HCT116 (cell line): Measurements from ENCODE around the gene METTL15. TPM values are rescaled to one million over a fixed set of nuclear protein-coding genes. Genes with fewer than 3 reads are reported as not detected.

Experiments
- ATAC-seq: fragments of 200-7000 bp; cut with Tn5 transposase; 2 replicates; pipeline ENCODE4 v1.9.1; 2020; ENCODE audit warnings: mild to moderate bottlenecking, moderate library complexity
- BruUV-seq: library from RNA; stranded (reverse); fragments of 400-500 nt; replicated peaks from 2 replicates; lab custom pipeline; 2021; lab: Mats Ljungman, UMichigan
- CTCF ChIA-PET: fragments of 300-600 bp; sonication (Branson Sonifier 250); formaldehyde crosslinking; loops from one replicate; lab custom pipeline; 2021; ENCODE audit warnings: antibody characterized with exemption; lab: Charles Lee
- POLR2A ChIA-PET: fragments of 300-600, 350-600 bp; sonication (Branson Sonifier 250); formaldehyde crosslinking; loops from one replicate; lab custom pipeline; 2021; ENCODE audit warnings: antibody characterized with exemption; lab: Charles Lee
- RAD21 ChIA-PET, 2 experiments: fragments of 300-600 bp; sonication (Branson Sonifier 250); formaldehyde crosslinking; loops; one replicate each; lab custom pipeline; 2023; ENCODE audit warnings: low total read pairs in 2 of 2; ENCODE audit not compliant: uncharacterized antibody in 2 of 2, unreplicated experiment in 2 of 2, low non-redundant PET in 1 of 2; lab: Charles Lee
- DNase-seq: peaks from one replicate; pipeline ENCODE4 v3.0.0-alpha.2; 2010; ENCODE audit warnings: low read depth, low spot score
- H2AFZ ChIP-seq: fragments of 200-600 bp; shearing (Covaris generic), sonication (generic); 2 replicates; pipeline ENCODE4 v1.6.1; 2017; ENCODE audit warnings: low read depth, mixed run types, mixed read lengths, antibody characterized with exemption, low read length; ENCODE audit not compliant: poor library complexity, severe bottlenecking
- H3K27ac ChIP-seq: 2 replicates; pipeline ENCODE4 v1.5.1; 2012; ENCODE audit warnings: low read depth, low read length
- H3K27me3 ChIP-seq: fragments of 200-600 bp; sonication (generic); 2 replicates; pipeline ENCODE4 v1.6.1; 2016; ENCODE audit warnings: mixed run types, low read length, mixed read lengths; ENCODE audit not compliant: insufficient read depth
- H3K36me3 ChIP-seq, 2 experiments: fragments of 200-500 bp in 1 of 2; fragments of 200-600 bp in 1 of 2; sonication (Bioruptor generic) in 1 of 2; sonication (generic) in 1 of 2; 2 replicates each; pipeline versions ENCODE4 v1.5.1 to v1.6.1; 2014 to 2016; ENCODE audit warnings: low read length in 2 of 2, inconsistent platforms in 1 of 2, mixed read lengths in 1 of 2, mixed run types in 1 of 2; ENCODE audit not compliant: insufficient read depth in 2 of 2, control insufficient read depth in 1 of 2
- H3K4me1 ChIP-seq, 2 experiments: fragments of 200-600 bp in 1 of 2; sonication (generic) in 1 of 2; 2 replicates each; pipeline versions ENCODE4 v1.5.1 to v1.6.1; 2012 to 2017; ENCODE audit warnings: low read length in 2 of 2, inconsistent platforms in 1 of 2, mild to moderate bottlenecking in 1 of 2, mixed read lengths in 1 of 2, mixed run types in 1 of 2, moderate library complexity in 1 of 2; ENCODE audit not compliant: insufficient read depth in 2 of 2, control insufficient read depth in 1 of 2
- H3K4me2 ChIP-seq: fragments of 200-600 bp; sonication (generic); 2 replicates; pipeline ENCODE4 v1.6.1; 2017; ENCODE audit warnings: mixed run types, low read length, mixed read lengths
- H3K4me3 ChIP-seq, 2 experiments: fragments of 200-600 bp in 1 of 2; sonication (generic) in 1 of 2; replicated peaks in 1 of 2; 2 replicates each; pipeline ENCODE4 v1.5.1; 2011 to 2016; ENCODE audit warnings: low read length in 2 of 2, control low read depth in 1 of 2, low read depth in 1 of 2, mild to moderate bottlenecking in 1 of 2, mixed read lengths in 1 of 2, mixed run types in 1 of 2
- H3K79me2 ChIP-seq: fragments of 200-600 bp; sonication (generic); 2 replicates; pipeline ENCODE4 v1.6.1; 2017; ENCODE audit warnings: mild to moderate bottlenecking, mixed run types, low read length, moderate library complexity, mixed read lengths; ENCODE audit not compliant: insufficient read depth
- H3K9ac ChIP-seq: fragments of 200-600 bp; sonication (generic); 2 replicates; pipeline ENCODE4 v1.6.1; 2016; ENCODE audit warnings: low read length, mixed read lengths
- H3K9me2 ChIP-seq: fragments of 200-600 bp; sonication (generic), shearing (Covaris generic); 2 replicates; pipeline ENCODE4 v1.6.1; 2017; ENCODE audit warnings: mixed run types, mild to moderate bottlenecking, moderate library complexity; ENCODE audit not compliant: insufficient read depth
- H3K9me3 ChIP-seq, 2 experiments: fragments of 200-500 bp in 1 of 2; fragments of 200-600 bp in 1 of 2; sonication (Bioruptor generic) in 1 of 2; sonication (generic) in 1 of 2; 2 replicates each; pipeline ENCODE4 v1.6.1; 2014 to 2017; ENCODE audit warnings: low read length in 2 of 2, mixed read lengths in 2 of 2, inconsistent platforms in 1 of 2, low read depth in 1 of 2, mild to moderate bottlenecking in 1 of 2, mixed run types in 1 of 2, moderate library complexity in 1 of 2; ENCODE audit not compliant: control insufficient read depth in 1 of 2, insufficient read depth in 1 of 2
- H4K20me1 ChIP-seq: fragments of 200-600 bp; sonication (generic), shearing (Covaris generic); 2 replicates; pipeline ENCODE4 v1.6.1; 2017; ENCODE audit warnings: mixed run types, mild to moderate bottlenecking, moderate library complexity; ENCODE audit not compliant: insufficient read depth
- EZH2 ChIP-seq: fragments of 200-600 bp; sonication (generic); IDR thresholded peaks from 2 replicates; pipeline ENCODE4 v1.6.1; 2017; ENCODE audit warnings: antibody characterized with exemption, mixed run types
- EZH2phosphoT487 ChIP-seq: fragments of 200-600 bp; IDR thresholded peaks from 2 replicates; pipeline ENCODE4 v1.6.1; 2018; ENCODE audit warnings: antibody characterized with exemption, borderline replicate concordance
- FOSL1 ChIP-seq: IDR thresholded peaks from 2 replicates; pipeline ENCODE4 v1.6.1; 2012; ENCODE audit warnings: low read depth
- MAX ChIP-seq: IDR thresholded peaks from 2 replicates; pipeline ENCODE4 v1.6.1; 2012
- SRF ChIP-seq: IDR thresholded peaks from 2 replicates; pipeline ENCODE4 v1.6.1; 2012; ENCODE audit warnings: low read depth
- TCF7L2 ChIP-seq: IDR thresholded peaks from 2 replicates; pipeline ENCODE4 v1.7.0; 2011; ENCODE audit warnings: borderline replicate concordance, inconsistent platforms; ENCODE audit not compliant: insufficient read depth, insufficient read length; ENCODE audit errors: extremely low read depth
- ZBTB33 ChIP-seq: IDR thresholded peaks from 2 replicates; pipeline ENCODE4 v1.6.1; 2011; ENCODE audit warnings: mild to moderate bottlenecking, low read length, moderate library complexity; ENCODE audit not compliant: insufficient replicate concordance; ENCODE audit errors: extremely low read depth
- ZFX ChIP-seq: fragments of 450-650 bp; IDR thresholded peaks from 2 replicates; pipeline ENCODE4 v1.6.1; 2017
- intact Hi-C: fragments of 100-400 bp; cut with micrococcal nuclease; formaldehyde crosslinking; loops from 2 replicates; pipeline ENCODE4 v1.10.0; 2022
- total RNA-seq: library from RNA; stranded (reverse); gene quantifications from one replicate; pipeline ENCODE4 v1.2.1, GENCODE V29; 2021; ENCODE audit not compliant: unreplicated experiment

Gene METTL15
- total RNA-seq, 1 experiment from 2014 or later = 25.3 TPM

GRCh38 chr11:28231475-28231874 is 123.3 kb downstream of the METTL15 start:
- no peak overlapping the region for H2AFZ ChIP-seq
- H4K20me1 ChIP-seq = no peaks in the 10 kb centered on the region
- H3K36me3 ChIP-seq = 0 out of 4 replicates have a peak, but pooled peaks cover 0 to 6% of the 10 kb centered on the region in 2 experiments
- BruUV-seq = no TSS peak
- peaks cover 5 to 10% of the 10 kb centered on the region in 2 experiments for H3K4me1 ChIP-seq
- no peak overlapping the region for H3K4me3 ChIP-seq
- RAD21 ChIA-PET = no interaction called here
- no peak for ATAC-seq
- no peaks in the 10 kb centered on the region for H3K9me3 ChIP-seq
- no peak overlapping the region for H3K4me2 ChIP-seq
- H3K27ac ChIP-seq = no peak overlapping the region
- intact Hi-C loops = no loop called here
- peaks cover 12% of the 10 kb centered on the region; the same call in 1 of the 2 replicates for H3K79me2 ChIP-seq
- TF ChIP-seq EZH2 (no peak), SRF (no peak), ZFX (no peak), FOSL1 (no peak), ZBTB33 (no peak), EZH2phosphoT487 (no peak), TCF7L2 (no peak), MAX (no peak)
- TF ChIP-seq, all 23 proteins: peak for 0
- Histone ChIP-seq H3K9ac (no peak overlapping the region), H3K9me2 (no peaks in the 10 kb centered on the region), H3K27me3 (no peaks in the 10 kb centered on the region)
- ChIA-PET CTCF (no interaction called here), POLR2A (no interaction called here)
- DNase-seq = no peak
